NCI-H1694 treated with DMSO at 0.1 percent for 48 hours (cell line): ENCODE results near the gene SLC25A45.
A peak's percentile ranks its signal among the peaks of the same experiment; 100 is the strongest.

Experiments
- DNase-seq: peaks from one replicate; lab custom pipeline; 2025; lab: John Stamatoyannopoulos, UW

Gene SLC25A45, protein sequence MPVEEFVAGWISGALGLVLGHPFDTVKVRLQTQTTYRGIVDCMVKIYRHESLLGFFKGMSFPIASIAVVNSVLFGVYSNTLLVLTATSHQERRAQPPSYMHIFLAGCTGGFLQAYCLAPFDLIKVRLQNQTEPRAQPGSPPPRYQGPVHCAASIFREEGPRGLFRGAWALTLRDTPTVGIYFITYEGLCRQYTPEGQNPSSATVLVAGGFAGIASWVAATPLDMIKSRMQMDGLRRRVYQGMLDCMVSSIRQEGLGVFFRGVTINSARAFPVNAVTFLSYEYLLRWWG

GRCh38 chr11:65382033-65382803 lies at the start of gene SLC25A45:
TSS of gene SLC25A45 (minus strand) at chr11:65382646. CDS start at chr11:65381951, 695 bp downstream.
- peak; percentile 83 for DNase-seq

- DNase-seq = no peak
Measured at GRCh38 chr11:65431451-65432099, 49.1 kb upstream of the SLC25A45 start.

- no peak for DNase-seq
Measured at GRCh38 chr11:65430406-65431217, 48.2 kb upstream of the SLC25A45 start.

GRCh38 chr11:65429724-65430405 lies 47.4 kb upstream of the SLC25A45 start:
- DNase-seq = peak; percentile 43

DNA sequence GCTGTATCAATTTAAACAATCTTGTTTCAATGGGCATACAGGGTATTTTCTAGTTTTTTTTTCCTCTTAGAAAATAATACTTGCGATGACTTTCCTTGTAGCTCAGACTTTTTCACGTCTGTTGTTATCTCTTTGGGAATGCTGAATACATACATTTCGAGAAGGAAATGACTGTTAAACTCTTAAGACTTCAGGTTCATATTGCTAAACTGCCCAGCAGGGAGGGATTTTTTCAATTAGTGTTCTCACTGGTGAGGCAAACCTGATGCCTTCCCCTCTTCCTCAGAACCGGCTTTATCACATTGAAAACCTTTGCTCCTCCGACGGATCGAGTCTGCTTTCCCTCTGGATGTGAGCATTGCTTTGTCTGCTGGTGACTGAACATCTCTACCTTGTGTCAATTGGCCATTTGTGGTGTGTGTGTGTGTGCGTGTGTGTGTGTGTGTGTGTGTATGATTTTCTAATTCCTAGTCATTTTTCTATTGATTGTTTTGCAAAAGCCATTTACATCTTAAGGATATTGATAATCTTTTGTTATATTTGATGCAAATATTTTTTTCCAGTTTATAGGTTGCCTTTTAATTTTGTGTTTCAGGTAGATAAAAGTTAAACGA lies 46.7 kb upstream of the SLC25A45 start:
- DNase-seq = no peak

- no peak for DNase-seq
Measured at GRCh38 chr11:65428578-65429067, 46.2 kb upstream of the SLC25A45 start.

- DNase-seq = no peak
Measured at GRCh38 chr11:65427691-65428577, 45.5 kb upstream of the SLC25A45 start.

DNA sequence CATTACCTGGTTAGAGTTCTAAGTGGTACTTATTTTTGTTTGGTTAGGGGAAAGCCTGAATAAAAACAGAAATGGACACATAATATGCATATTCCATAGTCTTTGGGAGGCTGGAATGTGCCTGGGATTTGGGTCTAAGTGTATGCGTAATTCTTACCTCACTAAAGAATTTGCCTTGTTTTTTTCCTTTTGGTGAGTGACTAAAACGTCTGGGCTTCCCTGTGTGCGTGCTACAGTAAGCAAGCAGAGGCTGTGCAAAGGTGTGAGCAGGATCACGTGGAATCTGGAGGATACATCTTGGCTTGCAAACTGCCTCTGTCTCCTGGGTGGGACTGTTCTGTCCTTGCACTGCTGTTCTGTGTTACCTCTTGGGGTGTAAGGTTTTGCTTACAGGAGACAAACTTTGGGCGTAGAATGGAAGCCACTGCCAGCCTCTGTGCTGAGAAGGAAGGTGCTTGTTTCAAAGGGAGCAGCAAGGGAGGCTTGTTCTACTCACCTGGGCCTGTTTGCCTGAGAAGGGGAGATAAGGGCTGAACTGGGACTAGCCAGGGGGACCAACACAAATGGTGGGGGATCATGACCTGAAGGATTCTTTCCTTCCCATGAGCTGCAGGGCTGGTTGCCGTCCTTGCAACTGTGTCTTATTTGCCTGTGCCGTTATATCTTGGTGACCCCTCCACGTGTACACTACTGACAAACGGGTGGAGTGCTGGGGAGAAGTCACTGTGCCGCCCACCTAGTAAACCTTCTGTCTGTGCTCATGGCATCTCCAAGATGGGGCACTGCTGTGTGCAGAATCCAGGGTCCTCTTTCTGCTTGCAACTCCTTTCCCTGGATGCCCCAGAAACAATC lies 44.6 kb upstream of the SLC25A45 start:
- DNase-seq = no peak

DNA sequence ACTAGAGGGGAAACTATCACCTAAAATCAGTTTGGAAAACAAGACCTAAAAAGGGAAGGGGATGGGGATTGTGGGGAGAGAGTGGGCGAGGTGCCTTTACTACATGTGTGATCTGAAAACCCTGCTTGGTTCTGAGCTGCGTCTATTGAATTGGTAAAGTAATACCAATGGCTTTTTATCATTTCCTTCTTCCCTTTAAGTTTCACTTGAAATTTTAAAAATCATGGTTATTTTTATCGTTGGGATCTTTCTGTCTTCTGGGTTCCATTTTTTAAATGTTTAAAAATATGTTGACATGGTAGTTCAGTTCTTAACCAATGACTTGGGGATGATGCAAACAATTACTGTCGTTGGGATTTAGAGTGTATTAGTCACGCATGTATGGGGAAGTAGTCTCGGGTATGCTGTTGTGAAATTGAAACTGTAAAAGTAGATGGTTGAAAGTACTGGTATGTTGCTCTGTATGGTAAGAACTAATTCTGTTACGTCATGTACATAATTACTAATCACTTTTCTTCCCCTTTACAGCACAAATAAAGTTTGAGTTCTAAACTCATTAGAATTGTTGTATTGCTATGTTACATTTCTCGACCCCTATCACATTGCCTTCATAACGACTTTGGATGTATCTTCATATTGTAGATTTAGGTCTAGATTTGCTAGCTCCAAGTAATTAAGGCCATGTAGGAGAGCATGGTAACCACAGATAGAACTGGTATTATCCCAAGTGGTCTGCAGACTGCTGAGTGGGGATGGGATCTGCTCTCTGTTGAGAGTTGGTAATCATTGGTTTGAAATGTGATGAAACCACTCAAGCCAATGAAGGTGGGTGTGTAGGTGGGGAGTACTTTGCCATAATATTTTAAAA lies 43.8 kb upstream of the SLC25A45 start:
- DNase-seq = no peak

DNA sequence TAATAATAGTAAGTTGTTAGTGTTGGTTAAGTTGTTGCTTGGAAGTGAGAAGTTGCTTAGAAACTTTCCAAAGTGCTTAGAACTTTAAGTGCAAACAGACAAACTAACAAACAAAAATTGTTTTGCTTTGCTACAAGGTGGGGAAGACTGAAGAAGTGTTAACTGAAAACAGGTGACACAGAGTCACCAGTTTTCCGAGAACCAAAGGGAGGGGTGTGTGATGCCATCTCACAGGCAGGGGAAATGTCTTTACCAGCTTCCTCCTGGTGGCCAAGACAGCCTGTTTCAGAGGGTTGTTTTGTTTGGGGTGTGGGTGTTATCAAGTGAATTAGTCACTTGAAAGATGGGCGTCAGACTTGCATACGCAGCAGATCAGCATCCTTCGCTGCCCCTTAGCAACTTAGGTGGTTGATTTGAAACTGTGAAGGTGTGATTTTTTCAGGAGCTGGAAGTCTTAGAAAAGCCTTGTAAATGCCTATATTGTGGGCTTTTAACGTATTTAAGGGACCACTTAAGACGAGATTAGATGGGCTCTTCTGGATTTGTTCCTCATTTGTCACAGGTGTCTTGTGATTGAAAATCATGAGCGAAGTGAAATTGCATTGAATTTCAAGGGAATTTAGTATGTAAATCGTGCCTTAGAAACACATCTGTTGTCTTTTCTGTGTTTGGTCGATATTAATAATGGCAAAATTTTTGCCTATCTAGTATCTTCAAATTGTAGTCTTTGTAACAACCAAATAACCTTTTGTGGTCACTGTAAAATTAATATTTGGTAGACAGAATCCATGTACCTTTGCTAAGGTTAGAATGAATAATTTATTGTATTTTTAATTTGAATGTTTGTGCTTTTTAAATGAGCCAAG lies 42.9 kb upstream of the SLC25A45 start:
- no peak for DNase-seq

GRCh38 chr11:65424205-65425104 lies 42.0 kb upstream of the SLC25A45 start:
- DNase-seq = no peak

GRCh38 chr11:65423516-65424204 lies 41.2 kb upstream of the SLC25A45 start:
- no peak for DNase-seq

DNA sequence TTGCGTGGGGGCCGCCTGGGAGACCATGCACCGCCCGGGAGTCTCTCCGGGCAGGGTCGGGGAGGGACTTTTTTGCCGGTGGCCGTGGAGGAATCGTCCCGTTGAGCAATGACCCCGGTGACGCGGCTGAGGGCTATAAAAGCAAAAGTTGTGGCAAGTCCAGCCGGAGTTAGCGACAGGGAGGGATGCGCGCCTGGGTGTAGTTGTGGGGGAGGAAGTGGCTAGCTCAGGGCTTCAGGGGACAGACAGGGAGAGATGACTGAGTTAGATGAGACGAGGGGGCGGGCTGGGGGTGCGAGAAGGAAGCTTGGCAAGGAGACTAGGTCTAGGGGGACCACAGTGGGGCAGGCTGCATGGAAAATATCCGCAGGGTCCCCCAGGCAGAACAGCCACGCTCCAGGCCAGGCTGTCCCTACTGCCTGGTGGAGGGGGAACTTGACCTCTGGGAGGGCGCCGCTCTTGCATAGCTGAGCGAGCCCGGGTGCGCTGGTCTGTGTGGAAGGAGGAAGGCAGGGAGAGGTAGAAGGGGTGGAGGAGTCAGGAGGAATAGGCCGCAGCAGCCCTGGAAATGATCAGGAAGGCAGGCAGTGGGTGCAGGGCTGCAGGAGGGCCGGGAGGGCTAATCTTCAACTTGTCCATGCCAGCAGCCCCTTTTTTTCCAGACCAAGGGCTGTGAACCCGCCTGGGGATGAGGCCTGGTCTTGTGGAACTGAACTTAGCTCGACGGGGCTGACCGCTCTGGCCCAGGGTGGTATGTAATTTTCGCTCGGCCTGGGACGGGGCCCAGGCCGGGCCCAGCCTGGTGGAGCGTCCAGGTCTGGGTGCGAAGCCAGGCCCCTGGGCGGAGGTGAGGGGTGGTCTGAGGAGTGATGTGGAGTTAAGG lies 40.4 kb upstream of the SLC25A45 start, which contains the start of gene NEAT1:
Gene NEAT1 (plus strand): TSS at position 166 of the 883 bp plus-strand sequence.
- DNase-seq = peak; percentile 81
